ENCODE data around the gene DHRS7B.

DNA sequence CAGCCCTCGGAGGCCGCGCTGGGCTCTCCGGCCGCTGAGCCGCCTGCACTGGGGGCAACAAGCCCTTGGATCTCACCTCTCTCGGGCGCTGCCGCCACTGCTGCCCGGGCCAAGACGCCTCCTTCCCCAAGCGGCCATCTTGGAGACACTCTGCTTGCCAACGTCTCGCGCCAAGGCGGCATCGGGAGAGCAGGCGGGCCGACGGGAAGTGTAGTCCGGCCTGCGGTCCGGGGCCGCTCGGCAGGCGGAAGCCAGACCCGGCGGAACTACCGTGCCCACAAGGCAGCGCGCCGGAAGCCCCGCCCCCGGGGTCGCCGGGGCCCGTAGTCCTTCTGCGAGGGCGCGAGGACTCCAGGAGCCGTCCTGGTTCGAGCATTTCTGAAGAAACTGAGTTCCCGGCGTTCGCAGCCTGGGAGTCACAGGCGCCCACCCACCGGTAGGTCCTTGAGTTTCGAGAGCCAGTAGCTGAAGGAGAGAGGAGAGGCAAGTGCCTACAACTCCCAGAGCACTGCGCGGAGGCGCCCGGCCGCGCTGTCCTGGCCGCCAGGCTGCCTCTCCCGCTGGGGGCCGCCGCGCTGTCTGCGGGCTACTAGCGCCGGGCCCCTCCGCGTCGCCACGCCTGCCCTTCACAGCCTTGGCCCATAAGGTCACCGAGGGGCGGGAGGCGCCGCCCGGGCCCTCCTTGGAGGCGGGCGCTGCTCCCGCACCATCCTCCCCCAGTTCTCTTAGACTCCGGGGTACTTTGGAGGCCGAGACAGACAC is 87.4 kb downstream of the DHRS7B start, which contains the start of gene TMEM11:
- TF ChIP-seq, protein P1, sequence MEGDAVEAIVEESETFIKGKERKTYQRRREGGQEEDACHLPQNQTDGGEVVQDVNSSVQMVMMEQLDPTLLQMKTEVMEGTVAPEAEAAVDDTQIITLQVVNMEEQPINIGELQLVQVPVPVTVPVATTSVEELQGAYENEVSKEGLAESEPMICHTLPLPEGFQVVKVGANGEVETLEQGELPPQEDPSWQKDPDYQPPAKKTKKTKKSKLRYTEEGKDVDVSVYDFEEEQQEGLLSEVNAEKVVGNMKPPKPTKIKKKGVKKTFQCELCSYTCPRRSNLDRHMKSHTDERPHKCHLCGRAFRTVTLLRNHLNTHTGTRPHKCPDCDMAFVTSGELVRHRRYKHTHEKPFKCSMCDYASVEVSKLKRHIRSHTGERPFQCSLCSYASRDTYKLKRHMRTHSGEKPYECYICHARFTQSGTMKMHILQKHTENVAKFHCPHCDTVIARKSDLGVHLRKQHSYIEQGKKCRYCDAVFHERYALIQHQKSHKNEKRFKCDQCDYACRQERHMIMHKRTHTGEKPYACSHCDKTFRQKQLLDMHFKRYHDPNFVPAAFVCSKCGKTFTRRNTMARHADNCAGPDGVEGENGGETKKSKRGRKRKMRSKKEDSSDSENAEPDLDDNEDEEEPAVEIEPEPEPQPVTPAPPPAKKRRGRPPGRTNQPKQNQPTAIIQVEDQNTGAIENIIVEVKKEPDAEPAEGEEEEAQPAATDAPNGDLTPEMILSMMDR (IDR thresholded peaks at IDR 0.05) = no peak
- no peak for TF ChIP-seq POLR2AphosphoS5 (IDR thresholded peaks at IDR 0.05; ENCODE audit: low read depth, low read length)

Data from Panc1 (cell line).